Fibroblast of villous mesenchyme (primary cell): Measurements from ENCODE around the gene MBOAT7. TPM values are rescaled to one million over a fixed set of nuclear protein-coding genes. Genes with fewer than 3 reads are reported as not detected.

Experiments used
- DNase-seq: peaks from one replicate; pipeline ENCODE4 v3.0.0-alpha.2; 2010; ENCODE audit warnings: low read depth
- H3K4me3 ChIP-seq: 2 replicates; pipeline ENCODE4 v1.5.1; 2011; ENCODE audit warnings: low read depth, mild to moderate bottlenecking, low read length
- CTCF ChIP-seq: IDR thresholded peaks from 2 replicates; pipeline ENCODE4 v1.5.1; 2012; ENCODE audit warnings: low read depth, mild to moderate bottlenecking, low read length; ENCODE audit not compliant: insufficient read depth
- total RNA-seq: library from RNA; depleted of rRNA; stranded (reverse); fragments of >200 nt; gene quantifications from 2 replicates; pipeline ENCODE4 v1.2.3, GENCODE V29; 2012

Gene MBOAT7
- total RNA-seq, 1 donor: 73.4 TPM

- no peak overlapping the region for H3K4me3 ChIP-seq
- DNase-seq: no peak
- no peak for TF ChIP-seq CTCF
These were observed 65.0 kb downstream of the MBOAT7 start for GRCh38 chr19:54124393-54124792.

DNA sequence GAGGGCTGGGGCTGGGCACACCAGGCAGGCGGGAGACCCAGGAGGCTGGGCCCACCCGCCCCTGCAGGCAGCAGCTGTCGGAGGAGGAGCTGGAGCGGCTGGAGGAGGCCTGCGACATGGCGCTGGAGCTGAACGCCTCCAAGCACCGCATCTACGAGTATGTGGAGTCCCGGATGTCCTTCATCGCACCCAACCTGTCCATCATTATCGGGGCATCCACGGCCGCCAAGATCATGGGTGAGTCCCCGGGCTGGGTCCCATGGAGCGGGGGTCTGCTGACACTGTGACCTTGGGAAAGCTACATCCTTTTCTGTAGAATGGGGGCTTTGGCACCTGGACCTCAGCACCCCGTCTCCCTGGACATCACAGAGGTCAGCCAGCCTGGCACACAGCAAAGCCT is 65.7 kb downstream of the MBOAT7 start:
- TF ChIP-seq CTCF: no peak
- DNase-seq: no peak

More for the DNA sequence above, 65.7 kb downstream of the MBOAT7 start:
- H3K4me3 ChIP-seq: no peak overlapping the region

Other genes starting within 250 kb of the MBOAT7 start
- gene CACNG8, start 226.6 kb downstream of the MBOAT7 start, total RNA-seq: under 0.01 TPM in 1 of 2 replicates, not detected in the other
- under 0.01 and 1.3 TPM in 2 replicates for gene CACNG6, start 197.9 kb downstream of the MBOAT7 start, total RNA-seq
- 0.43 TPM in 1 of 2 replicates, not detected in the other for gene VSTM1, start 125.7 kb downstream of the MBOAT7 start, total RNA-seq
- gene TARM1, start 108.2 kb downstream of the MBOAT7 start, total RNA-seq: not detected in 2 replicates
- under 0.01 and 0.64 TPM in 2 replicates for gene OSCAR, start 88.8 kb downstream of the MBOAT7 start, total RNA-seq
- gene NDUFA3, start 86.7 kb downstream of the MBOAT7 start, total RNA-seq: 10.4 and 11.3 TPM in 2 replicates
- 17.7 and 20.9 TPM in 2 replicates for gene TFPT, start 73.9 kb downstream of the MBOAT7 start, total RNA-seq
- 39.6 and 41.5 TPM in 2 replicates for gene PRPF31, start 73.8 kb downstream of the MBOAT7 start, total RNA-seq
- 7.3 and 7.7 TPM in 2 replicates for gene CNOT3, start 51.8 kb downstream of the MBOAT7 start, total RNA-seq
- 4.7 and 4.8 TPM in 2 replicates for gene LENG1, start 29.9 kb downstream of the MBOAT7 start, total RNA-seq
- gene TMC4, start 16.4 kb downstream of the MBOAT7 start, total RNA-seq: 0.32 TPM in 1 of 2 replicates, not detected in the other
- 82.5 and 83.8 TPM in 2 replicates for gene TSEN34, start 1.7 kb upstream of the MBOAT7 start, total RNA-seq
- gene RPS9, start 11.3 kb upstream of the MBOAT7 start, total RNA-seq: 985 and 1,373 TPM in 2 replicates
- gene LILRB3, start 33.4 kb upstream of the MBOAT7 start, total RNA-seq: not detected in 2 replicates
- not detected in 2 replicates for gene LILRA6, start 53.2 kb upstream of the MBOAT7 start, total RNA-seq
- gene LILRB5, start 67.7 kb upstream of the MBOAT7 start, total RNA-seq: not detected in 2 replicates
- gene LILRB2, start 91.5 kb upstream of the MBOAT7 start, total RNA-seq: not detected in 2 replicates
- not detected in 2 replicates for gene LILRA5, start 123.6 kb upstream of the MBOAT7 start, total RNA-seq
- gene LILRA4, start 149.6 kb upstream of the MBOAT7 start, total RNA-seq: not detected in 2 replicates
- under 0.01 TPM in 1 of 2 replicates, not detected in the other for gene LAIR1, start 175.4 kb upstream of the MBOAT7 start, total RNA-seq
- gene TTYH1, start 225.9 kb upstream of the MBOAT7 start, total RNA-seq: not detected in 2 replicates